Keratinocyte (primary cell): ENCODE data around the gene COL21A1. TPM values are rescaled to one million over a fixed set of nuclear protein-coding genes. Genes with fewer than 3 reads are reported as not detected.

Source experiments
- DNase-seq: peaks from one replicate; pipeline ENCODE4 v3.0.0-alpha.2; 2011; ENCODE audit warnings: low read depth, missing footprints, low spot score
- FAIRE-seq: peaks from 2 replicates; lab custom pipeline; 2011; peaks lifted over from hg19 to GRCh38; lab: Jason Lieb, UNC
- H2AFZ ChIP-seq: 2 replicates; pipeline ENCODE4 v1.6.0; 2012; ENCODE audit warnings: low read length, control low read depth, inconsistent platforms; ENCODE audit not compliant: control insufficient read depth
- H3K27ac ChIP-seq: 2 replicates; pipeline ENCODE4 v1.5.1; 2011; ENCODE audit warnings: low read length; ENCODE audit not compliant: control insufficient read depth, insufficient read depth
- H3K27me3 ChIP-seq: 3 replicates; pipeline ENCODE4 v1.6.0; 2011; ENCODE audit warnings: low read length; ENCODE audit not compliant: control insufficient read depth, insufficient read depth; ENCODE audit errors: extremely low read depth
- H3K36me3 ChIP-seq, 2 experiments: 2 replicates in 1 of 2; 3 replicates in 1 of 2; pipeline ENCODE4 v1.5.1; 2011; ENCODE audit warnings: low read length in 2 of 2, mild to moderate bottlenecking in 1 of 2; ENCODE audit not compliant: control insufficient read depth in 2 of 2, insufficient read depth in 2 of 2; ENCODE audit errors: extremely low read depth in 1 of 2
- H3K4me1 ChIP-seq: 3 replicates; pipeline ENCODE4 v1.5.1; 2011; ENCODE audit warnings: low read length; ENCODE audit not compliant: control insufficient read depth, insufficient read depth; ENCODE audit errors: extremely low read depth
- H3K4me2 ChIP-seq: 3 replicates; pipeline ENCODE4 v1.6.0; 2011; ENCODE audit warnings: low read depth, low read length; ENCODE audit not compliant: control insufficient read depth, insufficient read depth; ENCODE audit errors: extremely low read depth
- H3K4me3 ChIP-seq, 3 experiments: fragments of 200-600 bp in 1 of 3; sonication (generic) in 1 of 3; 2 replicates in 2 of 3; 3 replicates in 1 of 3; pipeline ENCODE4 v1.5.1; 2011 to 2016; ENCODE audit warnings: low read length in 3 of 3, mild to moderate bottlenecking in 3 of 3, control low read depth in 2 of 3, inconsistent platforms in 1 of 3, low read depth in 1 of 3, mixed read lengths in 1 of 3, mixed run types in 1 of 3, moderate library complexity in 1 of 3; ENCODE audit not compliant: control insufficient read depth in 2 of 3, insufficient read depth in 2 of 3; ENCODE audit errors: extremely low read depth in 1 of 3
- H3K79me2 ChIP-seq: 2 replicates; pipeline ENCODE4 v1.6.0; 2012; ENCODE audit warnings: low read length; ENCODE audit not compliant: control insufficient read depth, insufficient read depth
- H3K9ac ChIP-seq: 3 replicates; pipeline ENCODE4 v1.6.0; 2011; ENCODE audit warnings: low read length; ENCODE audit not compliant: control insufficient read depth, insufficient read depth; ENCODE audit errors: extremely low read depth
- H3K9me1 ChIP-seq: 3 replicates; pipeline ENCODE4 v1.6.0; 2011; ENCODE audit warnings: low read length; ENCODE audit not compliant: control insufficient read depth, insufficient read depth; ENCODE audit errors: extremely low read depth
- H3K9me3 ChIP-seq: 2 replicates; pipeline ENCODE4 v1.5.1; 2012; ENCODE audit warnings: low read depth, low read length; ENCODE audit not compliant: control insufficient read depth
- H4K20me1 ChIP-seq: 3 replicates; pipeline ENCODE4 v1.6.0; 2011; ENCODE audit warnings: low read length; ENCODE audit not compliant: control insufficient read depth, insufficient read depth; ENCODE audit errors: extremely low read depth
- EZH2 ChIP-seq: IDR thresholded peaks from one replicate; pipeline ENCODE4 v1.6.1; 2012; ENCODE audit warnings: inconsistent platforms, mild to moderate bottlenecking, low read length, moderate library complexity
- dilution Hi-C: fragments of 300-500 bp; cut with MboI; formaldehyde crosslinking; loops from one replicate; pipeline ENCODE4 v1.7.0; 2020; ENCODE audit warnings: low sequenced_read_pairs; ENCODE audit not compliant: extremely low pct_ligation_motif_present
- polyA plus RNA-seq, 5 experiments: library from polyadenylated mRNA; depleted of rRNA in 3 of 5; stranded (reverse) in 3 of 5; stranded (forward) in 1 of 5; unstranded in 1 of 5; fragments of >200 nt; gene quantifications; 1 replicate in 1 of 5; 2 replicates in 3 of 5; 3 replicates in 1 of 5; pipeline versions ENCODE4 v1.2.1 to v1.2.3, GENCODE V29; 2011 to 2012; ENCODE audit warnings: missing spikeins in 2 of 5, low read depth in 1 of 5, low replicate concordance in 1 of 5
- TF ChIP-seq, protein P1 (sequence below), 3 experiments: IDR thresholded peaks in 1 of 3; conservative IDR thresholded peaks in 1 of 3; optimal IDR thresholded peaks in 1 of 3; 2 replicates in 2 of 3; 3 replicates in 1 of 3; pipeline versions ENCODE3 to v1.5.1; 2011; ENCODE audit warnings: low read length in 3 of 3, mild to moderate bottlenecking in 3 of 3, moderate library complexity in 2 of 3, control low read depth in 1 of 3, inconsistent platforms in 1 of 3; ENCODE audit not compliant: insufficient read depth in 2 of 3; ENCODE audit errors: extremely low read depth in 1 of 3

Gene COL21A1
- polyA plus RNA-seq, 1 donor (not counting 4 experiments of a cell fraction or from before 2014, with no cell fraction given), result 0.16 TPM

DNA sequence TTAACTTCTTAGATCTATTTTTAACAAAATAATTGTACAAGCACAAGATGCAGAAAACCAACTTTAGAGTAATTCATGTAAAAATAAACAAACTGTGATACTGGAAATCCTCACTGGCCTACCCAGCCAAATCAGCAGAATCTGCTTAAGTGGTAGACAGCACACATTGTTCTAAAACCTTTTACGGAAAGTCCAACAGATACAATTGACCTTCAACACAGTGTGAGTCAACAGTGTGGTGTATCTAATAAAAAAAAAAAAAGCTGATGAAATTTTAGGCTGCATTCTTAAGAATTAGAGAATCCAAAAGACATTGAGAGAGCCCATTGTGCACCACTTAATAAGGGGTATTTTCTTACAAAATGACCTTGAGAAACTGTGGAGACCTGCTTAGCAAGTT is 174.5 kb downstream of the COL21A1 start:
- no peak overlapping the region for H3K27ac ChIP-seq
- H2AFZ ChIP-seq, result no peak overlapping the region
- H3K79me2 ChIP-seq, result no peaks in the 10 kb centered on the region
- H3K9me3 ChIP-seq, result no peaks in the 10 kb centered on the region
- H3K27me3 ChIP-seq, result no peaks in the 10 kb centered on the region
- H3K36me3 ChIP-seq, result no peaks in the 10 kb centered on the region
- no peak overlapping the region for H3K9ac ChIP-seq
- H3K4me2 ChIP-seq, result no peak overlapping the region
- no peaks in the 10 kb centered on the region for H3K4me1 ChIP-seq
- DNase-seq (no peak), FAIRE-seq (no peak)
- H4K20me1 ChIP-seq, result no peaks in the 10 kb centered on the region
- TF ChIP-seq EZH2, result no peak
- TF ChIP-seq, protein P1, sequence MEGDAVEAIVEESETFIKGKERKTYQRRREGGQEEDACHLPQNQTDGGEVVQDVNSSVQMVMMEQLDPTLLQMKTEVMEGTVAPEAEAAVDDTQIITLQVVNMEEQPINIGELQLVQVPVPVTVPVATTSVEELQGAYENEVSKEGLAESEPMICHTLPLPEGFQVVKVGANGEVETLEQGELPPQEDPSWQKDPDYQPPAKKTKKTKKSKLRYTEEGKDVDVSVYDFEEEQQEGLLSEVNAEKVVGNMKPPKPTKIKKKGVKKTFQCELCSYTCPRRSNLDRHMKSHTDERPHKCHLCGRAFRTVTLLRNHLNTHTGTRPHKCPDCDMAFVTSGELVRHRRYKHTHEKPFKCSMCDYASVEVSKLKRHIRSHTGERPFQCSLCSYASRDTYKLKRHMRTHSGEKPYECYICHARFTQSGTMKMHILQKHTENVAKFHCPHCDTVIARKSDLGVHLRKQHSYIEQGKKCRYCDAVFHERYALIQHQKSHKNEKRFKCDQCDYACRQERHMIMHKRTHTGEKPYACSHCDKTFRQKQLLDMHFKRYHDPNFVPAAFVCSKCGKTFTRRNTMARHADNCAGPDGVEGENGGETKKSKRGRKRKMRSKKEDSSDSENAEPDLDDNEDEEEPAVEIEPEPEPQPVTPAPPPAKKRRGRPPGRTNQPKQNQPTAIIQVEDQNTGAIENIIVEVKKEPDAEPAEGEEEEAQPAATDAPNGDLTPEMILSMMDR (optimal IDR thresholded peaks at IDR 0.05 in 1 of 3, IDR thresholded peaks at IDR 0.05 in 1 of 3, conservative IDR thresholded peaks at IDR 0.05 in 1 of 3; ENCODE audit: extremely low read depth in 1 of 3, insufficient read depth in 2 of 3, low read length in 3 of 3), result no peak
- H3K9me1 ChIP-seq, result no peaks in the 10 kb centered on the region
- no peak overlapping the region for H3K4me3 ChIP-seq
- dilution Hi-C loops, result no loop called here

DNA sequence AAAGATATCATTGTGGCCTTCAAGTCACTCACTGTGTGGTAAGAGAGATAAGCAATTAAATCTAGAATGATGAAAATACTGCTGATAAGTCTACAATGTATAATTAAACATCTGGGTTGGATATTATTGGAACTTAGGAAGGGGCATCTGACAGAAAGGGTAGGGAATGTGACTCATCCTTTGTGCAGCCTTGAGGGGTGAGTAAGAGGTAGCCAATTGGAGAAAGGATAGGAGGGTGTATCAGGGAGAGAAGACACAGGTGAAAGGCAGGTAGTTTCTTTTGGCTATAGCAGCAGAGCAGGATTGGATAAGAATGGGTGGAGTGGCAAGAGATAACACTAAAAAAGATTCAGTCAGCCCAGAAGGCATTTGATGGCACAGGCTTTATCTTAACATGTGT is 182.0 kb downstream of the COL21A1 start:
- no peak overlapping the region for H3K4me3 ChIP-seq
- H3K27ac ChIP-seq, result no peak overlapping the region
- no peak overlapping the region for H3K4me2 ChIP-seq
- TF ChIP-seq, protein P1 (optimal IDR thresholded peaks at IDR 0.05 in 1 of 3, IDR thresholded peaks at IDR 0.05 in 1 of 3, conservative IDR thresholded peaks at IDR 0.05 in 1 of 3; ENCODE audit: extremely low read depth in 1 of 3, insufficient read depth in 2 of 3, low read length in 3 of 3), result no peak
- TF ChIP-seq EZH2, result no peak
- dilution Hi-C loops, result no loop called here
- DNase-seq, result no peak
- no peaks in the 10 kb centered on the region for H3K79me2 ChIP-seq
- H3K4me1 ChIP-seq, result no peaks in the 10 kb centered on the region
- no peaks in the 10 kb centered on the region for H3K9me1 ChIP-seq
- FAIRE-seq, result peak; percentile 74
- no peak overlapping the region for H3K9ac ChIP-seq
- H3K36me3 ChIP-seq, result no peaks in the 10 kb centered on the region
- H4K20me1 ChIP-seq, result no peaks in the 10 kb centered on the region
- H3K27me3 ChIP-seq, result no peaks in the 10 kb centered on the region
- no peak overlapping the region for H2AFZ ChIP-seq
- H3K9me3 ChIP-seq, result no peaks in the 10 kb centered on the region
